HepG2 (cell line): ENCODE results near the gene CRAMP1. TPM values are rescaled to one million over a fixed set of nuclear protein-coding genes. Genes with fewer than 3 reads are reported as not detected.

ENCODE experiments used
- ATF2 ChIP-seq: sonication (generic); formaldehyde crosslinking; IDR thresholded peaks from 2 replicates; pipeline ENCODE4 v1.4.0; 2020; ENCODE audit warnings: missing genetic modification reagents
- ATF7 ChIP-seq, 2 experiments: fragments of 450-650 bp in 1 of 2; sonication (generic) in 1 of 2; formaldehyde crosslinking in 1 of 2; IDR thresholded peaks; 2 replicates each; pipeline versions ENCODE4 v1.4.0 to v1.6.1; 2016 to 2020; ENCODE audit warnings: antibody characterized with exemption in 1 of 2, mild to moderate bottlenecking in 1 of 2, missing genetic modification reagents in 1 of 2
- BATF2 ChIP-seq: sonication (generic); formaldehyde crosslinking; IDR thresholded peaks from 2 replicates; pipeline ENCODE4 v1.8.0; 2022; ENCODE audit warnings: mild to moderate bottlenecking, missing genetic modification reagents, moderate library complexity
- BRD4 ChIP-seq: sonication (generic); formaldehyde crosslinking; IDR thresholded peaks from 2 replicates; pipeline ENCODE4 v1.4.0; 2020; ENCODE audit warnings: missing genetic modification reagents
- CREM ChIP-seq, 2 experiments: sonication (generic) in 1 of 2; formaldehyde crosslinking in 1 of 2; IDR thresholded peaks; 2 replicates each; pipeline versions ENCODE4 v1.4.0 to v1.6.1; 2016 to 2020; ENCODE audit warnings: antibody characterized with exemption in 1 of 2, mild to moderate bottlenecking in 1 of 2, missing genetic modification reagents in 1 of 2
- MAFF ChIP-seq: IDR thresholded peaks from 2 replicates; pipeline ENCODE4 v1.6.1; 2011; ENCODE audit warnings: low read depth, low read length, improper control_type of control experiment
- MED13 ChIP-seq: sonication (generic); formaldehyde crosslinking; IDR thresholded peaks from 2 replicates; pipeline ENCODE4 v1.5.0; 2020; ENCODE audit warnings: missing genetic modification reagents
- PAF1 ChIP-seq: IDR thresholded peaks from 2 replicates; pipeline ENCODE4 v1.6.1; 2016; ENCODE audit warnings: missing genetic modification reagents, missing compliant biosample characterization
- PHF20 ChIP-seq: sonication (generic); formaldehyde crosslinking; IDR thresholded peaks from 2 replicates; pipeline ENCODE4 v1.5.0; 2020; ENCODE audit warnings: mild to moderate bottlenecking, missing genetic modification reagents
- SAFB2 ChIP-seq: sonication (generic); formaldehyde crosslinking; IDR thresholded peaks from 2 replicates; pipeline ENCODE4 v1.5.1; 2020; ENCODE audit warnings: missing genetic modification reagents, low read depth, mild to moderate bottlenecking, borderline replicate concordance
- SP2 ChIP-seq: sonication (generic); formaldehyde crosslinking; IDR thresholded peaks from 2 replicates; pipeline ENCODE4 v1.5.1; 2020; ENCODE audit warnings: mild to moderate bottlenecking, missing genetic modification reagents
- TMF1 ChIP-seq: sonication (generic); formaldehyde crosslinking; IDR thresholded peaks from 2 replicates; pipeline ENCODE4 v1.8.1; 2022; ENCODE audit warnings: low read depth, missing genetic modification reagents
- ZBTB37 ChIP-seq: sonication (generic); formaldehyde crosslinking; IDR thresholded peaks from 2 replicates; pipeline ENCODE4 v1.4.0; 2020; ENCODE audit warnings: mild to moderate bottlenecking, missing genetic modification reagents
- ZNF274 ChIP-seq: sonication (generic); formaldehyde crosslinking; IDR thresholded peaks from 2 replicates; pipeline ENCODE4 v1.5.1; 2020; ENCODE audit warnings: mild to moderate bottlenecking, missing genetic modification reagents
- ZNF326 ChIP-seq: sonication (generic); formaldehyde crosslinking; IDR thresholded peaks from 2 replicates; pipeline ENCODE4 v1.4.0; 2020; ENCODE audit warnings: missing genetic modification reagents, borderline replicate concordance
- ZNF567 ChIP-seq: sonication (generic); formaldehyde crosslinking; IDR thresholded peaks from 2 replicates; pipeline ENCODE4 v1.8.1; 2023; ENCODE audit warnings: mild to moderate bottlenecking, missing genetic modification reagents, borderline replicate concordance
- ZNF839 ChIP-seq: sonication (generic); formaldehyde crosslinking; IDR thresholded peaks from 2 replicates; pipeline ENCODE4 v1.4.0; 2020; ENCODE audit warnings: missing genetic modification reagents, mild to moderate bottlenecking, borderline replicate concordance
- polyA plus RNA-seq, 8 experiments: library from polyadenylated mRNA; depleted of rRNA in 3 of 8; stranded (reverse) in 7 of 8; unstranded in 1 of 8; fragments of >200 nt; fragmentation: Illumina TruSeq in 4 of 8; extraction: Trizol in 4 of 8; gene quantifications; 2 replicates each; pipeline versions ENCODE4 v1.2.1 to v1.2.3, GENCODE V29; 2011 to 2016; ENCODE audit warnings: low read depth in 4 of 8, missing spikeins in 1 of 8, mixed read lengths in 1 of 8; ENCODE audit not compliant: insufficient read depth in 1 of 8
- total RNA-seq, 5 experiments: library from RNA; depleted of rRNA; stranded (reverse); fragments of >200 nt; fragmentation: Illumina TruSeq; extraction: Trizol; gene quantifications; 2 replicates each; pipeline ENCODE4 v1.2.3, GENCODE V29; 2016; ENCODE audit warnings: low read depth in 1 of 5
- TF ChIP-seq, protein P1 (sequence below): sonication (generic); formaldehyde crosslinking; IDR thresholded peaks from 2 replicates; pipeline ENCODE4 v1.5.0; 2020; ENCODE audit warnings: missing genetic modification reagents, mild to moderate bottlenecking, borderline replicate concordance
- TF ChIP-seq, protein P2 (sequence below): sonication (generic); formaldehyde crosslinking; conservative IDR thresholded peaks from 2 replicates; pipeline ENCODE4 v1.5.0; 2020; ENCODE audit warnings: missing genetic modification reagents
- TF ChIP-seq, protein P3 (sequence below): sonication (generic); formaldehyde crosslinking; IDR thresholded peaks from 2 replicates; pipeline ENCODE4 v1.9.0; 2021; ENCODE audit warnings: missing genetic modification reagents, borderline replicate concordance

The CRAMP1 gene
- total and polyA plus RNA-seq, 2 of the 13 experiments (the other 11 are each of a cell fraction or from before 2014, with no cell fraction given): 6.8 to 9.7 TPM

GRCh38 chr16:1705688-1706385 lies 93.7 kb downstream of the CRAMP1 start, which contains the start of gene MAPK8IP3 (continued):
- TF ChIP-seq PAF1 (no peak), BRD4 (CRISPR knock-in tag) (peak; percentile 95), TMF1 (CRISPR knock-in tag) (no peak), SP2 (CRISPR knock-in tag) (peak; percentile 95), ATF2 (CRISPR knock-in tag) (peak; percentile 69; the same call in 1 of the 2 replicates), MED13 (CRISPR knock-in tag) (peak; percentile 62; the same call in 1 of the 2 replicates), CREM (IDR thresholded peaks at IDR 0.05) (peak; percentile 61), CREM (CRISPR knock-in tag; IDR thresholded peaks at IDR 0.05) (no peak), ZNF326 (CRISPR knock-in tag) (no peak), SAFB2 (peak; percentile 57), ZBTB37 (CRISPR knock-in tag) (no peak), ATF7 (IDR thresholded peaks at IDR 0.05) (peak; percentile 36; the same call in 1 of the 2 replicates), ATF7 (CRISPR knock-in tag; IDR thresholded peaks at IDR 0.05) (peak; percentile 38; the same call in 1 of the 2 replicates), BATF2 (CRISPR knock-in tag) (no peak), ZNF839 (CRISPR knock-in tag) (no peak), PHF20 (CRISPR knock-in tag) (peak; percentile 87), ZNF274 (CRISPR knock-in tag) (peak; percentile 48), ZNF567 (no peak; the same call in 1 of the 2 replicates), MAFF (no peak)
- TF ChIP-seq, protein P1, sequence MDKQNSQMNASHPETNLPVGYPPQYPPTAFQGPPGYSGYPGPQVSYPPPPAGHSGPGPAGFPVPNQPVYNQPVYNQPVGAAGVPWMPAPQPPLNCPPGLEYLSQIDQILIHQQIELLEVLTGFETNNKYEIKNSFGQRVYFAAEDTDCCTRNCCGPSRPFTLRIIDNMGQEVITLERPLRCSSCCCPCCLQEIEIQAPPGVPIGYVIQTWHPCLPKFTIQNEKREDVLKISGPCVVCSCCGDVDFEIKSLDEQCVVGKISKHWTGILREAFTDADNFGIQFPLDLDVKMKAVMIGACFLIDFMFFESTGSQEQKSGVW (CRISPR knock-in tag): no peak
- TF ChIP-seq, protein P2, sequence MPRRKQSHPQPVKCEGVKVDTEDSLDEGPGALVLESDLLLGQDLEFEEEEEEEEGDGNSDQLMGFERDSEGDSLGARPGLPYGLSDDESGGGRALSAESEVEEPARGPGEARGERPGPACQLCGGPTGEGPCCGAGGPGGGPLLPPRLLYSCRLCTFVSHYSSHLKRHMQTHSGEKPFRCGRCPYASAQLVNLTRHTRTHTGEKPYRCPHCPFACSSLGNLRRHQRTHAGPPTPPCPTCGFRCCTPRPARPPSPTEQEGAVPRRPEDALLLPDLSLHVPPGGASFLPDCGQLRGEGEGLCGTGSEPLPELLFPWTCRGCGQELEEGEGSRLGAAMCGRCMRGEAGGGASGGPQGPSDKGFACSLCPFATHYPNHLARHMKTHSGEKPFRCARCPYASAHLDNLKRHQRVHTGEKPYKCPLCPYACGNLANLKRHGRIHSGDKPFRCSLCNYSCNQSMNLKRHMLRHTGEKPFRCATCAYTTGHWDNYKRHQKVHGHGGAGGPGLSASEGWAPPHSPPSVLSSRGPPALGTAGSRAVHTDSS (CRISPR knock-in tag): peak; percentile 97
- TF ChIP-seq, protein P3, sequence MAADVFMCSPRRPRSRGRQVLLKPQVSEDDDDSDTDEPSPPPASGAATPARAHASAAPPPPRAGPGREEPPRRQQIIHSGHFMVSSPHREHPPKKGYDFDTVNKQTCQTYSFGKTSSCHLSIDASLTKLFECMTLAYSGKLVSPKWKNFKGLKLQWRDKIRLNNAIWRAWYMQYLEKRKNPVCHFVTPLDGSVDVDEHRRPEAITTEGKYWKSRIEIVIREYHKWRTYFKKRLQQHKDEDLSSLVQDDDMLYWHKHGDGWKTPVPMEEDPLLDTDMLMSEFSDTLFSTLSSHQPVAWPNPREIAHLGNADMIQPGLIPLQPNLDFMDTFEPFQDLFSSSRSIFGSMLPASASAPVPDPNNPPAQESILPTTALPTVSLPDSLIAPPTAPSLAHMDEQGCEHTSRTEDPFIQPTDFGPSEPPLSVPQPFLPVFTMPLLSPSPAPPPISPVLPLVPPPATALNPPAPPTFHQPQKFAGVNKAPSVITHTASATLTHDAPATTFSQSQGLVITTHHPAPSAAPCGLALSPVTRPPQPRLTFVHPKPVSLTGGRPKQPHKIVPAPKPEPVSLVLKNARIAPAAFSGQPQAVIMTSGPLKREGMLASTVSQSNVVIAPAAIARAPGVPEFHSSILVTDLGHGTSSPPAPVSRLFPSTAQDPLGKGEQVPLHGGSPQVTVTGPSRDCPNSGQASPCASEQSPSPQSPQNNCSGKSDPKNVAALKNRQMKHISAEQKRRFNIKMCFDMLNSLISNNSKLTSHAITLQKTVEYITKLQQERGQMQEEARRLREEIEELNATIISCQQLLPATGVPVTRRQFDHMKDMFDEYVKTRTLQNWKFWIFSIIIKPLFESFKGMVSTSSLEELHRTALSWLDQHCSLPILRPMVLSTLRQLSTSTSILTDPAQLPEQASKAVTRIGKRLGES: peak; percentile 69; the same call in 1 of the 2 replicates
